Transverse colon (tissue), 3 donors: ENCODE data around the gene RET.

ENCODE experiments used
- POLR2A ChIP-seq: fragments of 450-650 bp; IDR thresholded peaks from one replicate; pipeline ENCODE4 v1.6.1; 2016; ENCODE audit warnings: antibody characterized with exemption, mild to moderate bottlenecking, moderate library complexity
- TF ChIP-seq, protein P1 (sequence below), 5 experiments: fragments of 200-600 bp in 3 of 5; fragments of 450-650 bp in 2 of 5; sonication (generic) in 3 of 5; IDR thresholded peaks; 1 replicate in 2 of 5; 2 replicates in 3 of 5; pipeline ENCODE4 v1.5.1; 2016 to 2017; ENCODE audit warnings: antibody characterized with exemption in 5 of 5, inconsistent platforms in 3 of 5, mild to moderate bottlenecking in 2 of 5, moderate library complexity in 1 of 5

DNA sequence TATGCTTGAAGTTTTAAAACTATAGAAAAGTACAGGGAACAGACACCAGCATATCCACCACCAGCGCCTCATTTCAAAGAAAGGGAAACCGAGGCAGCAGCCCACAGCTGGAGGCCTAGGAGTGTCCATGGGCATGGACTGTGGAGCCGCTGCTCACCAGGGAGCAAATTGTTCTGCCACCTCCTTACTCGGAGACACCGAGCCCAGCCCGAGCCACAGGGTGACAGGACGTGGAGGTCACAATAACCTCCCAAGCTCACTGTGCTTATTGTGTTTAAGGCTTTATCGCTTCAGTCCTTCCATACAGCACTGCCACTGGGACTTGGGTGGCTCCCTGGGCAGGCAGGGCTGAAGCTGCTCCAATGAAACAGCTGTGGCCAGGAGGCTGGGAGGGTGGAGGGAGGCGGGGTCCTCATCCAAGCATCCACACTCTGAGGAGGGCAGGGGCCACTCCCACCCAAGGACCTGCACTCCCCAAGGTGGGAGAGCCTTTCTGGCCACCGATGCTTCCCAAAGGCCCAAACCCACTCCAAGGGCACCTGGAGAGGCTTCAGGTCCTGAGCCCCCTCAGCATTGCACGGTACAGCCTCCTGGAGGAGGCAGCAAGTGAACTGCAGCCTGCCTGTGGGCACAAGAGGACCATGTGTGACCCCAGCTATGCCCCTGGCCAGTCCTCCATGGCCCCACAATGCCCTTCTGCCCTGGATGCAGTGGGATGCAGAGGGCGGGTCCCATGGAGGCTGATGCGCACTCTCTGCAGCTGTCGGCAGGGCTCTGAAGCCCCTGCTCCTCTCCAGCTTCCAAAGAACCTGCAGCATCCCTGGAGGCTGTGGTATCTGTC is 38.7 kb upstream of the RET start:
- TF ChIP-seq, protein P1, sequence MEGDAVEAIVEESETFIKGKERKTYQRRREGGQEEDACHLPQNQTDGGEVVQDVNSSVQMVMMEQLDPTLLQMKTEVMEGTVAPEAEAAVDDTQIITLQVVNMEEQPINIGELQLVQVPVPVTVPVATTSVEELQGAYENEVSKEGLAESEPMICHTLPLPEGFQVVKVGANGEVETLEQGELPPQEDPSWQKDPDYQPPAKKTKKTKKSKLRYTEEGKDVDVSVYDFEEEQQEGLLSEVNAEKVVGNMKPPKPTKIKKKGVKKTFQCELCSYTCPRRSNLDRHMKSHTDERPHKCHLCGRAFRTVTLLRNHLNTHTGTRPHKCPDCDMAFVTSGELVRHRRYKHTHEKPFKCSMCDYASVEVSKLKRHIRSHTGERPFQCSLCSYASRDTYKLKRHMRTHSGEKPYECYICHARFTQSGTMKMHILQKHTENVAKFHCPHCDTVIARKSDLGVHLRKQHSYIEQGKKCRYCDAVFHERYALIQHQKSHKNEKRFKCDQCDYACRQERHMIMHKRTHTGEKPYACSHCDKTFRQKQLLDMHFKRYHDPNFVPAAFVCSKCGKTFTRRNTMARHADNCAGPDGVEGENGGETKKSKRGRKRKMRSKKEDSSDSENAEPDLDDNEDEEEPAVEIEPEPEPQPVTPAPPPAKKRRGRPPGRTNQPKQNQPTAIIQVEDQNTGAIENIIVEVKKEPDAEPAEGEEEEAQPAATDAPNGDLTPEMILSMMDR (IDR thresholded peaks at IDR 0.05): no peak
- no peak for TF ChIP-seq POLR2A
